Activated T-cell treated with anti-CD3 and anti-CD28 coated beads for 24 hours (primary cell): Measurements from ENCODE around the gene PARP11.
"Not testable (repeated sequence)": the region's sequence is repeated elsewhere in the genome, so short reads cannot be mapped to it uniquely, and the experiment has no call there.

Experiments
- DNase-seq: peaks from one replicate; pipeline ENCODE4 v3.0.0-alpha.2; 2020; ENCODE audit warnings: low read depth

Gene PARP11

GRCh38 chr12:3882896-3883564 is 9.8 kb upstream of the PARP11 start:
- no peak for DNase-seq

GRCh38 chr12:3882406-3882805 is 9.2 kb upstream of the PARP11 start:
- DNase-seq, result no peak

GRCh38 chr12:3881281-3881950 is 8.2 kb upstream of the PARP11 start:
- no peak for DNase-seq

GRCh38 chr12:3879846-3880245 is 6.6 kb upstream of the PARP11 start:
- no peak for DNase-seq

GRCh38 chr12:3871356-3871755 is 1.8 kb downstream of the PARP11 start:
- DNase-seq, result no peak

- no peak for DNase-seq
These were observed 3.3 kb downstream of the PARP11 start for GRCh38 chr12:3869865-3870264.

- DNase-seq, result no peak
These were observed 3.8 kb downstream of the PARP11 start for GRCh38 chr12:3869433-3869832.

GRCh38 chr12:3863756-3864155 is 9.4 kb downstream of the PARP11 start:
- no peak for DNase-seq

GRCh38 chr12:3842517-3842916 is 30.7 kb downstream of the PARP11 start:
- DNase-seq, result no peak

- no peak for DNase-seq
These were observed 31.4 kb downstream of the PARP11 start for GRCh38 chr12:3841783-3842182.

GRCh38 chr12:3840833-3841232 is 32.4 kb downstream of the PARP11 start:
- not testable (repeated sequence) for DNase-seq

GRCh38 chr12:3839745-3840144 is 33.5 kb downstream of the PARP11 start:
- DNase-seq, result not testable (repeated sequence)

GRCh38 chr12:3838701-3839548 is 34.3 kb downstream of the PARP11 start:
- DNase-seq, result not testable (repeated sequence)

GRCh38 chr12:3838076-3838475 is 35.1 kb downstream of the PARP11 start:
- DNase-seq, result no peak

GRCh38 chr12:3837049-3837448 is 36.1 kb downstream of the PARP11 start:
- no peak for DNase-seq

- no peak for DNase-seq
These were observed 36.6 kb downstream of the PARP11 start for GRCh38 chr12:3836641-3837040.

- no peak for DNase-seq
These were observed 37.3 kb downstream of the PARP11 start for GRCh38 chr12:3835914-3836313.

- DNase-seq, result no peak
These were observed 38.4 kb downstream of the PARP11 start for GRCh38 chr12:3834774-3835173.

- no peak for DNase-seq
These were observed 39.4 kb downstream of the PARP11 start for GRCh38 chr12:3833670-3834310.

- no peak for DNase-seq
These were observed 40.5 kb downstream of the PARP11 start for GRCh38 chr12:3832738-3833137.

GRCh38 chr12:3828888-3829287 is 44.3 kb downstream of the PARP11 start:
- no peak for DNase-seq

- no peak for DNase-seq
These were observed 45.7 kb downstream of the PARP11 start for GRCh38 chr12:3827301-3828000.
